SK-N-MC (cell line): Measurements from ENCODE around the gene ADAMTS7.

Experiments used
- EZH2 ChIP-seq: fragments of 200-600 bp; sonication (generic); IDR thresholded peaks from one replicate; pipeline ENCODE4 v1.6.1; 2017; ENCODE audit warnings: antibody characterized with exemption
- POLR2AphosphoS5 ChIP-seq: IDR thresholded peaks from 2 replicates; pipeline ENCODE4 v1.6.1; 2012; ENCODE audit warnings: mild to moderate bottlenecking, low read depth, low read length, borderline replicate concordance

GRCh38 chr15:78761891-78762385 is 49.3 kb downstream of the ADAMTS7 start:
- TF ChIP-seq POLR2AphosphoS5: no peak
- TF ChIP-seq EZH2: no peak
